Inflammatory macrophage treated with lipopolysaccharide for 1 hour (primary cell): Measurements from ENCODE around the gene SP3.

Experiments used
- DNase-seq, 2 donors: peaks; one replicate each; pipeline ENCODE4 v3.0.0-alpha.2; 2020 to 2022

The SP3 gene

DNA sequence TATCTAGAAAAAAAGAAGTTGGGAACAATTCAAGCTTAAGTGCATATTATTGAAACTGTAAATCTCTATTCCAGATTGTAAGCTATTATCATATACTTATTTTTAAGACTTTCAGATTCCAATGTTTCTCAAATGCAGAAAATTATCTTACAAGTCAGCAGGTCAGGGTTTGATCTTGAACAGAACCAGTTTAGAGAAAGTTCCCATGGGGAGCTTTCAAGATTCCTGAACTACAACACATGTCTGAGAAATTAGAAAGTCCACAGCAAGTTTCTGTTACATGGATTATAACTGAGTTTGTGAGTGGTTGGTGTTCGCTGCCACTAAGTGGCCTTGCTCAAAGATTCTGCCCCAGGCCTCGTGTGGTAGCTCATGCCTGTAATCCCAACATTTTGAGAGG lies 31.6 kb upstream of the SP3 start:
- no peak for DNase-seq

DNA sequence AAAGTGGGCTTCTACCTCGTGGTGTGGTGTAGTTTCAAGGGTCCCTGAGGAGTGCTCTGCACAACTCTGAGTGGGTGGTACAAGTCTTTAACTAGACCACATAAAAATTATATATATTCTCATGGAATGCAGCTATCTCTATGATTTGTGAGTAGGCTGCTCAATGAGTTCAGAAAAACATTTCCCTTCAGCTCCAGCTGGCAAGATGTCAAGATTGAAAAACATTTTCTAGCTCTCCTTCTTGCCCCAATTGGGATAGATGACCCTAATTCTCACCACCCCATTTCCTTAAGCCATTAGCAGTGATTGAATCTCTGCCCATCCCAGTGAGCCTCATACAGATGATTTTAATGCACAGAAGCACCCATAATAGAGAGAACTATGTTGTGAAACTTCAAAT lies 28.3 kb upstream of the SP3 start:
- DNase-seq: no peak

- DNase-seq: no peak
These were observed 26.8 kb upstream of the SP3 start for GRCh38 chr2:173991856-173992588.

DNA sequence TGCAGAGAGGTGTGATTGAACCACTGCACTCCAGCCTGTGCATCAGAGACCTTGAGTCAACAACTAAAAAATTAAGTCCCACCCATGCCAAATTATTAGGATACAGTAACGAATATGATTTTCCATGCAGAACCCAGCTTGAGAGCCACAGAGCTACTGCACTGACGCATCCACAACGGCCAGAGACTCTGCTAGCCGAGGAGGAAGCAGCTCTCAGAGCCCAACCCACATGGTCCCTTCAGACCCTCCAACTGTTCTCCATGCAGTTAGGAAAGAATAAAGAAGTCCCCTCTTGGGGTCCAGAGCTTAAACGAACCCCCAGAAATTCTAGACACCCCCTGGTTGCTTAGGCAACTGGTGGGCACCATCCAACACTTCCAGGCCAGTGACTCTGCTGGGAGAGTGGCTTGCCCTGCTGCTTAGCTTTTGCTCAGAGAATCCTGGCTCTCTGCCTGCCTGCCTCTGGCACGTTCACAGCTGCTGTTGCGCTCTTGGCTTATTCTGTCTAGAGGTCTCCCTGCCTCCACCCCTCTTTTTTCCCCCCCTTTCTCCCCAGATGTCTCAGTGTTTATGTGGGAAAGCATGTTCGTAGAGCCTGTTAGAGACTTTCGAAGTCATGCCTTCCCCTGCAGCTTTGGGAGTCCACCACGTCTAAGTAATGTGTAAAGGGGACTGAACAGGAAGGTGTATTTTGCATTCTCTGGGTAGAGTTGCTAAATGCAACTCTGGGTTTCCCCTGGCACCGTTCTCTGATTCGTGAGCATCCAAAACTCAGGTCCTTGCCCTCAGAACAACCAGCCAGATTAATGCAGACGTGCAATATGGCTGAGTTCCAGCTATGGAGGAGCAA lies 26.0 kb upstream of the SP3 start:
- DNase-seq: no peak

GRCh38 chr2:173990245-173990644 lies 25.1 kb upstream of the SP3 start:
- DNase-seq: no peak

- no peak for DNase-seq
These were observed 24.7 kb upstream of the SP3 start for GRCh38 chr2:173989884-173990215.

DNA sequence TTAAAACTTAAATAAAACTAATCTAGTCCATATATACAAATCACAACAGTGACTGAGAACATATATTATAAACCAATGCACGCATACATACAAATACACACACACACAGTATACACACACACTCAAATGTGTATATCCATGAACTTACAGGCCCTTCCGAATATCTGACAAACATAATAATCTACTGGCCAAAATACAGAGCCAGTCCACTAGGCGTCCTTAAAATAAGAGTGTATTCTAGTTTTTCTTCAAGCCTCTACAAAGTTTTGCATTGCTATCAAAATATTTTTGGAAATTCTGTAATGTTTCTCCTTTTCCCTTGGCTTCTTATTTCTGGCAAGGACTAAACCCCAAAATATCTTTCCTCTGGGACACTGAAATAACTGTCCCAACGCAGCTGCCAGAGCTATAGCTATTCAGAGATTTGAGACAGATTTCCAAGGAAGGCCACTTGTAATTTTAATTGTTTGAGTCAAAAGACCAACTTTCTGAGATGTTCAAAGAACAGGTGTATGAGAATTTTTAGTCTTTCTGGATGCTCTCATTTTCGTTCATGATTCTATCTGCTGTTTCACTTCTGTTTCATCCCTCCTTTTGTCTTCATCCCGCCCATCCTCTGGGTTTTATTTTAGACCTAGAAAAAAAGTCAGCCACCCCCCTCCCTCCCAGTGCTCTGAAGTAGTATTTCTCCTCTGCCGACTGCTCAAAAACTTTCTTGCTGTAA lies 24.1 kb upstream of the SP3 start:
- no peak for DNase-seq

- DNase-seq: peak in 1 of 2 donors; percentile 18
These were observed 21.6 kb upstream of the SP3 start for GRCh38 chr2:173986805-173987204.

GRCh38 chr2:173985605-173985992 lies 20.4 kb upstream of the SP3 start:
- no peak for DNase-seq

DNA sequence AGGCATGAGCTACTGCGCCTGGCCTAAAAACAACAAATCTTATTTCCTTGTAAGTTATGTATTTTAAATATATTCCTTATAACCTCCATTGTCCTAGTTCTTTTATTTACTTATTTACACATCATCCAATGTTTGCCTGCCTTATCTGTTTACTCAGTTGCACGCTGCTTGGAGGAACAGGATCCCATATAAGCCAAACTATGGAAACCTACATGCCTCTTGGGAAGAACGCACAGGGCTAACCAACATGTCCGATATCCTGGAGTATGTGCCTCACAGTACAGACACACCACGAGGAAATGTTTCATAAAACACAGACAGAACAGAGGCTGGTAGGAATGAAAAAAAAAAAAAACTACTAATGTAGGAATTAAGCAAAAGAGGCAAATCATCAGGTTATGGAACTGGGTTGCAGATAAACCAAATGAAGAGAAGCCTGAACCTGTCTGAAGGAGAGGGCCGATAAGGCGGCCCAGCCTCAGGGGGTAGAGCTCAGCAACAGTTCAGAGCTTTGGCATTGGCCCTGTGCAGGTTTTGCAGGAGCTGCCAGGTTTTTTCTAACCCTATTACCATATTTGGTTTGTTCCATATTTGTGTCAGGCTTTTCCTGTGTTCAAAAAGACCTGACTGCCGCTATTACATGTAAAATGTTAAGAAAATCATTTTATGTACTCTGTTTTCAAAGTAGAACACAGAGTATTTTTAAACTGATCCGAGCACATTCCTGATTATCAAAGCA lies 19.9 kb upstream of the SP3 start:
- no peak for DNase-seq

DNA sequence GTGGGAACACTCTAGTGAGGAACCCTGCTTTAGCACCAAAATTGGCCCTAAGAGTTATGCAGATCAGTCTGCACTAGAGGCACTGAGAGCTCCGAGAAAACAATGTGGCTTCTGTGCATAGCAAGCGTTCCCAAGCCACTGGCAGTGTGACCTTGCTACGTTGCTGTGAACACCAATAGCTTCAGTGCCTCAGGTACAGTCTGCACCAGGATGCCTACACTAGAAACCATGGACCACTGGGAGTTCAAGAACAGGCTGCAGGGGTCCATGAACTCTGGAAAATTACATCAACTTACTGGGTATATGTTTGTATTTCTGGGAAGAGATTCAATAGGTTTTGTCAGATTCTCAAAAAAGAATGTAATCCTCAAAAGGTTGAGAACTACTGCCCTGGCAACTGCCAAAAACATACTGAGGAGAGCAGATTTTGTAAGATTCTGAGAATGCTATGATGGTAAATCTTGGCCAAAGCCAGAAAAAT lies 18.3 kb upstream of the SP3 start:
- no peak for DNase-seq

DNA sequence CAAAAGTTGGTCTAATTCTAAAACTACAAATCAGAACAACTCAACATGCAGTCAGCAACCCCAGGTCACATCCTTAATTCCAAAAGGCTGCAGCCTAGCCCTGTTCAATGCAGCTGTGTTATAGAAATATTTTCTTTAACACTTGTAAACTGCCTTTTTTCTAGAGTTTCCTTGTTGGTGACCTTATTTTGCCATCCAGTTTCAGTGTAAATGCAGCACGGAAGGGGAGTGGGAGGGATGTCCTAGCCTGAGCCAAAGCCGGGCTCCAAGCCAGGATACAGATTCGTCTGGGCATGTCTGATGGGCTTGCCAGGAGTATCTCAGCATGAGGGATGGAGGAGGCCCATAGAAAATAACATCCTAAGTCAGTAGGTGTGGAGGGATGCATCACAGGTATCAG lies 17.7 kb upstream of the SP3 start:
- no peak for DNase-seq

- no peak for DNase-seq
These were observed 17.1 kb upstream of the SP3 start for GRCh38 chr2:173982182-173982714.

- no peak for DNase-seq
These were observed 16.3 kb upstream of the SP3 start for GRCh38 chr2:173981520-173981919.

- DNase-seq: no peak
These were observed 14.7 kb upstream of the SP3 start for GRCh38 chr2:173979751-173980351.

DNA sequence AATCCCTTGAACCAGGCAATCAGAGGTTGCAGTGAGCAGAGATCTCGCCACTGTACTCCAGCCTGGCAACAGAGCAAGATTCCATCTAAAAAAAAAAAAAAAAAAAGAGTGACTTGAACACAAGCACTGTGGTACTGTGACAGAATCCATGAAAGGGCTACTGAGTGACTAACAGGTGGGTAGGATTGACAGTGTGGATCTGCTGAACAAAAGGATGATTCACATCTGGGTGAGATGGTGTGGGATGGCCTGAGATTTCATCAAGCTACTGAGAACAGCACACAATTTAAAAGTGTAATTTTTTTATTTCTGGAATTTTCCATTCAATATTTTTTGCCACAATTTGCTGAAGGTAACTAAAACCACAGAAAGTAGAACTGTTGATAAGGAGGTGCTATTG lies 13.3 kb upstream of the SP3 start:
- peak in 1 of 2 donors; percentile 63 for DNase-seq

GRCh38 chr2:173972636-173973035 lies 7.5 kb upstream of the SP3 start:
- no peak for DNase-seq

GRCh38 chr2:173972165-173972564 lies 7.0 kb upstream of the SP3 start:
- DNase-seq: no peak

DNA sequence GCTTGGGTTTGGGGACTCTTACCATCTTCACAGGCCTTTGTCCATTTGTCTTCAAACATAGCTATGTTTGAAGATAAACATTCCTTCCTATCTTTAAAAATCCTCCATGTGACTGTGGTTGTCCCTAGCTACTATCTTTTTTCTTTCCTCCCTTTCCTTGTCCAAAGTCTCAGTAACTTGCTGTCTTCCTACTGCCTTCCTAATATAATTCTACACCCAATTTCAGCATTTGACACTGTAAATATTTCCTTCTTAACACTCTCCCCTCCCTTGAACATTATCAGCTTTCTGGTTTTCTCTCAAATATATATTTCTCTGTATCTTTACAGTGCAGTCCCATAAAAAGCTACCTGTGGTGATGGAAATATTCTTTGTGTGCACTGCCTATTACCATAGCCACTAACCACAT lies 5.3 kb upstream of the SP3 start:
- DNase-seq: no peak

DNA sequence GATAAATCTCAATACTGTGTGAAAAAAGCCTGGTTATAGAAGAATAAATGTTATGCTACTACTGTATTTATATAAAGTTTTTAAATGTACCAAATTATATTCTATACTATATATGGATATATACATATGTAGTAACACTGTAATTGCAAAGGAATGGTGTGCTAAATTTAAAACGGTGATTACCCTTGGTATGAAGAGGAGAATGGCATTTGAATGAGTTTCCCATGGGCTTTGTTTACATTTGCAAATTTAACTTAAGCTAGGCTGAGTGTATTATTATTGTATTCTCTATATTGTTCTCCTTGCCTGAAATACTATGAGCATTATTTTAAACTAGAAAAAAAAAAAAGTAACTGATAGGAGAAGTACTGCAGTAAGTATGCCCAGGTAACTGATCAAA lies 4.7 kb upstream of the SP3 start:
- DNase-seq: no peak

DNA sequence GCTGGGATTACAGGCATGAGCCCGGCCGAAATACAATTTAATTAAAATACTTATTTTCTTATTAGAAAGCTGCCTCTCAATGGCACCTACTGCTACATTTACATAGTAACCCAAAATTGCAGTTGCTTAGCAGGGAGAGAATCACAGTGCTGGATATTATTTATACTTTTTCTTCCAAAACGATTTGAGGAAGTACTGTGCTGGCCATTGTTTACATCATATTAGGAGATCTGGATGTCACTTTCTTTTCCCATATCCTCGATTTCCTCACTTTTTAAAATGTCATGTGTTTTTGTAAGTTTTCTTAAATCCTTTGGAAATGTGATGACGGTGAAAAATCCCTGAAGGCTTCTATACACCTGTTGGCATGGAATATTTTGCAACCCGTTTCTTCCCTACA lies 3.4 kb upstream of the SP3 start:
- peak; percentile 32 to 55 for DNase-seq
